ENCODE results near the gene AFAP1. TPM values are rescaled to one million over a fixed set of nuclear protein-coding genes. Genes with fewer than 3 reads are reported as not detected.

Gene AFAP1
- total RNA-seq, 4 donors from 2014 or later, result 15.8 to 42.9 (median 31.3) TPM

GRCh38 chr4:7822137-7822505 lies 117.5 kb downstream of the AFAP1 start:
- H3K27ac ChIP-seq, result peak overlapping the region in 3 of 4 donors; percentile 20 to 82 (median 32)
- DNase-seq, result no peak
- TF ChIP-seq CTCF (IDR thresholded peaks at IDR 0.05) (no peak), POLR2A (IDR thresholded peaks at IDR 0.05) (no peak)
- H3K9me3 ChIP-seq, result no peaks in the 10 kb centered on the region
- no peaks in the 10 kb centered on the region for H3K36me3 ChIP-seq
- H3K4me3 ChIP-seq, result no peak overlapping the region
- H3K4me1 ChIP-seq, result peaks cover 0 to 32% (median 3%) of the 10 kb centered on the region in 4 donors
- no peaks in the 10 kb centered on the region for H3K27me3 ChIP-seq

GRCh38 chr4:7821245-7822136 lies 118.2 kb downstream of the AFAP1 start:
- Histone ChIP-seq H3K27me3 (no peaks in the 10 kb centered on the region), H3K36me3 (no peaks in the 10 kb centered on the region), H3K4me1 (peaks cover 0 to 32% (median 3%) of the 10 kb centered on the region in 4 donors), H3K27ac (peak overlapping the region in 2 of 4 donors; percentile 32 to 82), H3K9me3 (no peaks in the 10 kb centered on the region), H3K4me3 (no peak overlapping the region)
- no peak for TF ChIP-seq CTCF (IDR thresholded peaks at IDR 0.05)
- TF ChIP-seq POLR2A (IDR thresholded peaks at IDR 0.05), result no peak
- no peak for DNase-seq

GRCh38 chr4:7820031-7820818 lies 119.4 kb downstream of the AFAP1 start:
- DNase-seq, result no peak
- Histone ChIP-seq H3K27ac (no peak overlapping the region), H3K4me3 (no peak overlapping the region), H3K4me1 (peaks cover 0 to 32% (median 3%) of the 10 kb centered on the region in 4 donors), H3K9me3 (no peaks in the 10 kb centered on the region), H3K36me3 (peaks cover 0 to 5% (median 0%) of the 10 kb centered on the region in 3 donors), H3K27me3 (no peaks in the 10 kb centered on the region)
- TF ChIP-seq CTCF (IDR thresholded peaks at IDR 0.05) (no peak), POLR2A (IDR thresholded peaks at IDR 0.05) (no peak)

GRCh38 chr4:7819446-7819845 lies 120.2 kb downstream of the AFAP1 start:
- no peak overlapping the region for H3K27ac ChIP-seq
- H3K4me1 ChIP-seq, result peaks cover 0 to 32% (median 3%) of the 10 kb centered on the region in 4 donors

More at GRCh38 chr4:7819446-7819845, 120.2 kb downstream of the AFAP1 start:
- Histone ChIP-seq H3K36me3 (peaks cover 0 to 12% (median 0%) of the 10 kb centered on the region in 3 donors), H3K27me3 (no peaks in the 10 kb centered on the region), H3K4me3 (no peak overlapping the region), H3K9me3 (no peaks in the 10 kb centered on the region)
- no peak for TF ChIP-seq POLR2A (IDR thresholded peaks at IDR 0.05)
- TF ChIP-seq CTCF (IDR thresholded peaks at IDR 0.05), result no peak
- DNase-seq, result no peak

Data from Peyer's patch (tissue), 4 donors.